HS-5 (cell line): ENCODE data around the gene HEBP2.
"Not testable (repeated sequence)": the region's sequence is repeated elsewhere in the genome, so short reads cannot be mapped to it uniquely, and the experiment has no call there.

Experiments used
- DNase-seq: peaks from one replicate; pipeline ENCODE4 v3.0.0-alpha.2; 2012; ENCODE audit warnings: low read depth

Gene HEBP2, protein sequence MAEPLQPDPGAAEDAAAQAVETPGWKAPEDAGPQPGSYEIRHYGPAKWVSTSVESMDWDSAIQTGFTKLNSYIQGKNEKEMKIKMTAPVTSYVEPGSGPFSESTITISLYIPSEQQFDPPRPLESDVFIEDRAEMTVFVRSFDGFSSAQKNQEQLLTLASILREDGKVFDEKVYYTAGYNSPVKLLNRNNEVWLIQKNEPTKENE

DNA sequence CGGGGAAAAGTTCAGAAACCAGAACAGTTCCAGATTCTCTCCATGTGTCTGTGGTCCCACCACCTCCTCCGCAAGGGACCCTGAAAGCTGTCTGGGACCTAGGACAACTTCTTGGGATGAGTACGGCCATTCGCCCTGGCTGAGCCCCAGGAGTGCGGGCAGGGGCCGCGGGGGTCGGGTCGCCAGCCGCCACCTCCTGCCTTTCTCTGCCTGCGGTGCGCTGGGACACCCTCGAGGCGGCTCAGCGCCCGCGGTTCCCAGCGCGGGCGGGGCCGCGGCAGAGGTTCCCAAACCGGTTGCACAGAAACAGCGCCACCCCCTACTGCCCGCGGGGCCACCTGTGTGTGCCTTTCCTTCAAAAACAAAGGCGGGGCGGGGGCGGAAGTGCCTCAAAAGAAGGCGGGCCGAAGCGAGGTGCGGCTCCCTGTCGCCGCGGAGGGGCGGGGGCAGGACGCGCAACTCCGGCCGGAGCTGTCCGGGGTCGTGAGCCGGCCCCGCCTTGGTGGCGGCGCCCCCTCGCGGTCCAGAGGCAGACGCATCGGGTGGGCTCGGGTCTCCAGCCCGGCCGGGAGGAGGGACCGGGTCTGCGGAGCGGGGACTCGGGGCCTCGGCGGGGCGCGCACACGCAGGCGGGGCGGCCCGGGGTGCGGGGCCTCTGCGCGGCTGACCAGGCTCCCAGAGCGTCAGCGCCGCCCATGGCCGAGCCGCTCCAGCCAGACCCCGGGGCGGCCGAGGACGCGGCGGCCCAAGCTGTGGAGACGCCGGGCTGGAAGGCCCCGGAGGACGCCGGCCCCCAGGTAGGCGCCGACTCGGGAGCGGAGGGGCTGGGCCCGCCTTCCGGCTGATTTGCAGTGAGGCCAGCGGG, at the start of gene HEBP2:
HEBP2 (plus strand) TSS at position 423 of the 865 bp plus-strand sequence; CDS start at position 696, 273 bp downstream.
- peak; percentile 62 for DNase-seq

- no peak for DNase-seq
Measured at GRCh38 chr6:138357928-138358327, 46.1 kb upstream of the HEBP2 start.

- DNase-seq = not testable (repeated sequence)
Measured at GRCh38 chr6:138368684-138369083, 35.3 kb upstream of the HEBP2 start.

- DNase-seq = no peak
Measured at GRCh38 chr6:138370631-138371451, 33.2 kb upstream of the HEBP2 start.

- no peak for DNase-seq
Measured at GRCh38 chr6:138371452-138371711, 32.6 kb upstream of the HEBP2 start.

DNA sequence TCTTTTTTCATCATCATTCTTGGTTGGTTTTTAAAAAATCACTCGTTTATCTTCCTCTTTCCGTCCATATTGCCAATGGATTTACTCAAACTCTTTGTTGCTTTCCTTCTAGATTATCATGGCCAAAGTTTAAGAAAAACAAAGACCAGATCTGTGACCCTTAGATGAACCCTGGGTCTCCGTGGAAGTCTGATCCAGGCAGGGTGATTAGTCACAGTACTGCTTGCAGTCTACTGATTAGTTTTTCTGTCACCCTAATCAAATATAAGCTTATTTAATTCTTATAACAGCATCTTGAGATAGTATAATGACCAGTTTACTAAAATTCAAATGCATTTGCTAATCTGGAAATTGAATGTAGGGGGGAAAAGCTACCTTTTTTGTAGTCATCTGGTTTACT, 32.3 kb upstream of the HEBP2 start:
- no peak for DNase-seq

DNA sequence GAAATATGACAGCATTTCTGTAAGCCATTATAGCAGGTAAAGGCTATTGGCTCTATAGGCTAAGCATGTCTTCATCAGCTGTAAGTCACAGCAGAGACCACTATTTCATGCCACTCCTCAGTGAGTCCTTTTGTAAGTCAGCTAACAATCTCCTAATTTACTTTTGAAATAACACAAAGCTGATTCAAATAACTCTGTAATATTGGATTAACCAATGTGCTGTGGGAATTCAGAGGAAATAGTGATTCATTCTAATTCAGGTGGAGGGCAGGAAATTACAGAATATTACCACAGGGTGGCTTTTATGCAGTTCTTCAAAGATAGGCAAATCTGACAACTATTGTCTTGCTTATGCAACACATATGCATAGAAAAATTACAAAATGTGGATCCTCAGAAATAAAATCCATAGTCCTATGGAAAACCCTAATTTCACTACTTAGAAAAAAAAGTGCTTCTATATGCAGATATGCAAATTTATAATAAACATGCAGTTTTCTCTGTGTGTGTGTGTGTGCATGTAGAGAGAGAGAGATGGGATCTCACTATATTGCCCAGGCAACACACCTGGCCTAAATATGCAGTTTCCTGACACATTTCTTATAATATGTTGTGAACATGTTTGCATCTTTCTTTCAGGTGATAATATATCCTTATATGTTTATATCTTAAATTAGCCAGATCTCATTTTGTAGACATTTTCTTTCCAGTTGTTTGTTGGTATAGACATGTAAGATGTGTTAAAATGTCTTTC, 31.1 kb upstream of the HEBP2 start:
- DNase-seq = no peak

- DNase-seq = no peak
Measured at GRCh38 chr6:138374230-138374629, 29.8 kb upstream of the HEBP2 start.

DNA sequence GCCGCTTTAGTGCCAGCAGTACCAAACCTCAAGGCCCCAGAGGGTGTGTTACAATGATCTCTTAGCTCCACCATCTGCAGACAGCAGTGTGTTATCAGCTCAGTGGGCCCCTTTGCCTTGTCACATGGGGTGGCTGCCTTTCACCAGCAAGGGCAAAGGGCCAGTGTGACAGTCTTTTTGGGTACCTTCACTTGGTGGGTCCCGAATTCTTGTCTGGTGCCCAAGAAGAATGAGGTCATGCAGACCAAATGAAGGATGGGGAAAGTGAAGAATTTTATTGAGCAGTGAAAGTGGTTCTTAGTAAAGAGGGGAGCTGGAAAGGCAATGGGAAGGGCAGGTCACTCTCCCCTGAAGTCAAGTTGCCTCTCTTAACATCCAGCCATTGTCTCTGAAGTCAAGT, 29.2 kb upstream of the HEBP2 start:
- DNase-seq = no peak

DNA sequence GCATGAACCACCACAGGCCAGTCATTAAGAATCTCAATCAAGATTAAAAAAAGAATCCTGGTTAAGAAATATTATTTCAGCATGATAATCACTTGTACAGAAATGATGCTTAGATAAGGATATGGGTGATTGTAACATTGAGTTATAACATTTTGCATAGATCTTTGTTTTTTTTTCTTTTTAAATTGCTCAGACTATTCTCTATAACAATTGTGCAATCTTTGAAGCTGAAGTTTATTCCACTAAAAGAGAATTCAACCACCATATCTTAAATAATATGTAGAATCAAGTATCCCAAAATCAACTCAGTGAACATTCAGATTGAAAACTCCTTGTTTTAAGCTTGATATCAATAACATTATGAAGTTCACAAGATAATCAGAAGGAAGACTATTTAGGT, 27.0 kb upstream of the HEBP2 start:
- no peak for DNase-seq

DNA sequence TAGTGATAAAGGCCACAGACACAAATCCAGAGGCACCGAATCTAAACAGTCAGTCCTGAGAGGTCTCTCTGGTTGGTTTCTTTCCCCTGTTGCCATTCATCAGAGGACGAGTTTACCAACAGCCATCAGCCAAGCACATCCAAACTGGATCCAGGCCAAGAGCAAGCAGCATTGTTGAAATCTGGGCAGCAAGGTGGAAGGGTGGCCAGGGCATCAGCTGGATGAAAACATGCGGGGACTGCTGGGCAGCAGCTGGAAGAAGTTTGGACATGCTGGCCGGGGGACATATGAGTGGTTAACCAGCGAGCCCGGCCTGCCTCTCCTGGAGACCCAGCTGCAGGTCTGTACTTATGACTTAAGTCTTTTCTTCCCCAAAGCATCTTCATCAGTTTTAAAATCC, 26.2 kb upstream of the HEBP2 start, which contains the start of gene SMIM28:
SMIM28 (plus strand) TSS at position 62 of the 400 bp plus-strand sequence; CDS start at position 230, 168 bp downstream.
- DNase-seq = no peak

DNA sequence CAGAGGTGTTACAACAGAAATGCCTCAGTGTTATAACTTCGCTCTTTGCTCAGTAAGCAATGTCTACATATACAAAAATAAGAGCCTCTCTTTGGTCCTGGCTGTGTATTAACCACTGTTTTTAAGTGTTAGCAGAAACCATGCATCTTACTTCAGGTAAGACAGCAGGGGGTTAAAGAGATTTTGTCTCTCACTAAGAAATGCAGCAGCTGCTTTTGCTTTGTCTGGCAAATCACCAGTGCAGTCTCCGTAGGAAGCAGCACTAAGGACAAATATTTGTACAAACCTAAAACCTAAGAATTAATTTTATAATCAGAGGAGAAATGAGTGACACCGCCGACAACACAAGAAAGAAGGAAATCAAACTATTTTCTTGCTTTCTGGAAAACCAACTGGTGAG, 25.6 kb upstream of the HEBP2 start:
- no peak for DNase-seq

DNA sequence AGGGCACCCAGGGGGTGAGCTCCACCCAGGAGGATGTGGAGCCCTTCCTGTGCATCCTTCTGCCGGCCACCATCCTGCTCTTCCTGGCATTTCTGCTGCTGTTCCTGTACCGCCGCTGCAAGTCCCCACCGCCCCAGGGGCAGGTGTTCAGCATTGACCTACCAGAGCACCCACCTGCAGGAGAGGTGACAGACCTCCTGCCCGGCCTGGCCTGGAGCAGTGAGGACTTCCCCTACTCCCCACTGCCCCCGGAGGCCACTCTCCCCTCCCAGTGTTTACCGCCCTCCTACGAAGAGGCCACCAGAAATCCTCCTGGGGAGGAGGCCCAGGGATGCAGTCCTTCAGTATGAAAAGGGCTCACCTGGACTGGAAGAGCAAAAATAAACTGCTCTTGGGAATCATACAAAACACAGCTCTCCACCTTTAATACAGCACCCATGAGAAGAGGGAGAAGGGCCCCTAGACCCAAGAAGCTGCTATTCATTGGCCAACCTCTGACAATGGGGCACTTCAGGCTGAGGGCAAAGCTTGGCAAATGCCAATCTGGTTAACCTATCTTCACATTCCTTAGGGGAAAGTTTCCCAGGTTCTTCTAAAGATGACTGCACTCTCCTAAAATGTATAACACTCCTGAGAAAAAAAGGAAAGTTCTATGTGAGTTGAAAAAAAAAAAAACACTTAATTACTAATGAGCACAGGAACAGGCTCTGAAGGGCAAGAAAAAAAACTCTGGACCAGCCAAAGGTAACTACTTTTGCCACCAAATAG, 21.3 kb upstream of the HEBP2 start:
- no peak for DNase-seq

GRCh38 chr6:138383776-138384175, 20.2 kb upstream of the HEBP2 start:
- DNase-seq = no peak

DNA sequence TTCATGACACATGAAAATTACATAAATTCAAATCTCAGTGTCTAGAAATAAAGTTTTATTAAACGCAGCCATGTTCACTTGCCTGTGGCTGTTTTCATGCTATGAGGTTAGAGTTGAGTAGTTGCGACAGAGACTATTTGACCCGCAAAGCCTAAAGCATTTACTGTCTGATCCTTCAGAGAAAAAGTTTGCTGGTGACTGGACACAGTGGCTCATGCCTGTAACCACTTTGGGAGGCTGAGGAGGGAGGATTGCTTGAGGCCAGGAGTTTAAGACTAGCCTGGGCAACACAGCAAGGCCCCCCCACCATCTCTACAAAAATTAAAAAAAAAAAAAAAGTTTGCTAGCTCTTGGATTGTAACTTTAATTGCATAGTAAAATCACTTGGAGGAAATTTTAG, 17.1 kb upstream of the HEBP2 start:
- no peak for DNase-seq

- DNase-seq = no peak
Measured at GRCh38 chr6:138387577-138388368, 16.2 kb upstream of the HEBP2 start.

DNA sequence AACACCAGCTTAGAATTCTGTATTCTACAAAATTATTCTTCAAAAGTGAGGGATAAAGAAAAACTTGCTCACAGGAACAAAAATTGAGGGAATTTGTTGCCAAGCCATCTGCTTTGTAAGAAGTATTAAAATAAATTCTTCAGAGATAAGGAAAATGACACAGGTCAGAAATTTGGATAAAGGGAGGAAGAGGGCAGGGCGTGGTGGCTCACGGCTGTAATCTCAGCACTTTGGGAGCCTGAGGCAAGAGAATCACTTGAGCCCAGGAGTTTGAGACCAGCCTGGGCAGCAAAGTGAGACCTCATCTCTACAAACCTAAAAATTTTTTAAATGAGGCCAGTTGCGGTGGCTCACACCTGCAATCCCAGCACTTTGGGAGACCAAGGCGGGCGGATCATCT, 14.5 kb upstream of the HEBP2 start:
- DNase-seq = no peak

DNA sequence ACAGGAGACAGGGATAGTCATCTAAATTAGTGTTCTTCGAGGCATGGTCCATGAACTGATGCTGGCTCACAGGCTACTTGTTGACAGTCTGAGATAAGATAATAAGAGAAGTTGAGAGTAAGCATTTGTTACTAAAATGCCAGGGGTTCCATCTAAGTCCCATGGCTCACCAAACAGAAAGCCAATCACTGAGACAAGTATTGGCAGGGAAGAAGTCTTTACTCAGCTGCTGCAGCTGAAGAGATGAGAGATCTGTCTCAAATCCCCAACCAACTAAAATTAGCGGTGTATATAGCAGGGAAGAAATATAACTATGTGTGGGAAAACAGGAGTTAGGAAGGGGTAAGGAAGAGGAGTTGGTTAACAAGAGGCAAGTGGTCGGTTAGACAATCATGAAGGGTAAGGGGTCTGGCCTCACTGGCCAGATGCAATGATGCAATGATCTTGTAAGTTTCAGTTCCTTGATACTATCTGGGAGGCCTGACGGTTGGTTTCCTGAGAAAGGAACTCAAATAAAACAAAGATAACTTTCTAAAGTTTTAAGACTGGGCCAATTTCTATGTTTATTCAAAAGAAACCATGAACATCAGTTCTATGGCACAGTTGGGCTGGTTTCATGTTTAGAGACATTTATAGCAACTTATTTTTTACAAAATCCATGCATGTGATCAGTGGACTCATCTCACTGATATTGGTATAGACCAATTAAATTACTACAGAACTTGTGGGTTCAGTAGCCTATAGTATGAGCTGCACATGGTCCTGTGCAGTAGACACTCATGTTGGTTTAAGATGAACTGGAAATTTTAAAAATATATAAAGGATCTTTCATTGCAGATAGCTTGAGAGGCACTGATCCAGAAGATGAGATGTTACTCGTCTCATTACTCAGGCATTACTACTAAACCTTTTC, 9.9 kb upstream of the HEBP2 start:
- DNase-seq = no peak

DNA sequence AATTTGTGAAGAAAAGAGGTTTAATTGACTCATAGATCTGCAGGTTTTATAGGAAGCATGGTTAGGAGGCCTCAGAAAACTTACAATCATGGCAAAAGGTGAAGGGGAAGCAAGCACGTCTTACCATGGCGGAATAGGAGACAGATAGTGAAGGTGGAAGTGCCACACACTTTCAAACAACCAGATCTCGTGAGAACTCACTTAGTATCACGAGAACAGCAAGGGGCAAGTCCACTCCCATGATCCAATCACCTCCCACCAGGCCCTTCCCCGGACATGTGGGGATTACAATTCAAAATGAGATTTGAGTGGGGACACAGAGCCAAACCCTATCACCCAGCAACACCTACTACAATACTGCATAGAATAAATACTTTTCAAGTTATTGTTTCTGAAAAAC, 7.3 kb upstream of the HEBP2 start:
- no peak for DNase-seq
